ENCODE data around the gene AKAP13.

DNA sequence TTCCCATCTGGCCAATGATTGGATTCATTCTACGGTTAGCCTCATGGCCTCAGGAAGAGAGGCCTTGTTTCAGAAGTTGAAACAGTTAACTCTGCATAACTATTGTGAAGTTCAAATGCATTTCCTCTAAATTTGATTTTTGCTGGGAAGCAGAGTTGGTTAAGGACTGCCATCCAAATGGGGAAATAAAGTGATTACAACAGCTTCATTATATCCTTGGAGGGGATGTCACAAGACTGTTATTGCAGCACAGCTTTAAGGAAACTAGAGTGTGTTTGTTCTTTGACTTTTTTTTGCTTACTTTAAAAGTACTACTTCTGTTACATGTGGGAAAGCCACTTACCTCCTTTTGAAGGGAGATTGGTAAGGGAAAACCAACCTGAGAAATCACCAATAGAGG, 164.8 kb downstream of the AKAP13 start:
- TF ChIP-seq POLR2A (IDR thresholded peaks at IDR 0.05) (no peak), CTCF (IDR thresholded peaks at IDR 0.05) (no peak)

Measured in testis (tissue), 2 donors.